Activated effector memory CD4-positive, alpha-beta T cell treated with anti-CD3 and anti-CD28 coated beads, Interleukin-2, amount 50 U/mL, for 16 hours (primary cell): ENCODE measurements around the gene NRP2.
A peak's percentile ranks its signal among the peaks of the same experiment; 100 is the strongest.

Experiments
- DNase-seq: peaks from one replicate; pipeline ENCODE4 v3.0.0-alpha.2; 2020

Gene NRP2

GRCh38 chr2:205688417-205689200 lies 6.3 kb downstream of the NRP2 start:
- DNase-seq: no peak

- no peak for DNase-seq
Measured at GRCh38 chr2:205689820-205690219, 7.5 kb downstream of the NRP2 start.

DNA sequence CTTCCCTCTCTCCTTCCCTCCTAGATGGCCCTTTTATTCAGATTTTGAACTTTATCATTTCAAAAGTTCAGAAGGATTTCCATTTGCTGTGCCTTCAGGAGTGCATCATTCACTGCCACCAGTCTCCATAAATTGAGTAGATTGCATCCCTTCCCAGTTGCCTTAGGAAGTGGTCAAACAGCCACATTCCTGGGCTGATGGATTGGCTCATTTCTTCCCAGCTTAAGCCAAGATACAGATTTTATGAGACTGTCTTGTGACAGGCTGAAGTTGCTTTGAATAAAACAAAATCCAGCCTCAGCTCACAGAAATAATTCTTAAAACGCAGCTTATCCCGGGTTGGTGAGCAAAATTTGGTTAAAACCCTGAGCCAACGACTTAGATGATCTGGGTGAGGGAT lies 9.8 kb downstream of the NRP2 start:
- DNase-seq: no peak

GRCh38 chr2:205694256-205694655 lies 12.0 kb downstream of the NRP2 start:
- no peak for DNase-seq

- DNase-seq: no peak
Measured at GRCh38 chr2:205695460-205695991, 13.2 kb downstream of the NRP2 start.

- no peak for DNase-seq
Measured at GRCh38 chr2:205696331-205696926, 14.1 kb downstream of the NRP2 start.

DNA sequence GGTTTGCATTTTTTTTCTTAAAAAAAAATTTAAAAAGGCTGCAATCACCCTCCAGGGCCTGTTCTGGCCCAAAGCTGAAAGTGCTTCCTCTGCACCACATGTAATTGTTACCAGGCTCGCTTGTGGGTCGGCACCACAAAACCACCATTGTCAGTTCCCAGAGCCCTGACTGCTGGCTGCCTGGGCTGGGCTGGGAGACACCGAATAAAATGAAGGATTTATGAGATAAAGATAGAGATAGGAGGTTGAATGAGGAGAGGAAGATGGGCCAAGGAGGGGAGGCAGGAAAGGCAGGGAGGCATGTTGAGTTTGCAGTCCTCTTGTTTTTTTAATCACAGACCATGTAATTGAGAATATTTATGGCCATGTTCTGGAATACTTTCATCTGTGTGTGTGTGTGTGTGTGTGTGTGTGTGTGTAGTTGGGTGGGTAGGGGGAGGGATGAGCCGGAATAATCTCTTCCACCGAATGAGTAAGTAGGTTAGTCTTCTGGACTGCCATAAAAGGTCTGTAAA lies 14.7 kb downstream of the NRP2 start:
- no peak for DNase-seq

- DNase-seq: no peak
Measured at GRCh38 chr2:205698286-205699268, 16.3 kb downstream of the NRP2 start.

GRCh38 chr2:205699515-205700289 lies 17.4 kb downstream of the NRP2 start:
- DNase-seq: no peak

GRCh38 chr2:205700331-205701132 lies 18.2 kb downstream of the NRP2 start:
- DNase-seq: no peak

GRCh38 chr2:205701509-205701908 lies 19.2 kb downstream of the NRP2 start:
- no peak for DNase-seq

DNA sequence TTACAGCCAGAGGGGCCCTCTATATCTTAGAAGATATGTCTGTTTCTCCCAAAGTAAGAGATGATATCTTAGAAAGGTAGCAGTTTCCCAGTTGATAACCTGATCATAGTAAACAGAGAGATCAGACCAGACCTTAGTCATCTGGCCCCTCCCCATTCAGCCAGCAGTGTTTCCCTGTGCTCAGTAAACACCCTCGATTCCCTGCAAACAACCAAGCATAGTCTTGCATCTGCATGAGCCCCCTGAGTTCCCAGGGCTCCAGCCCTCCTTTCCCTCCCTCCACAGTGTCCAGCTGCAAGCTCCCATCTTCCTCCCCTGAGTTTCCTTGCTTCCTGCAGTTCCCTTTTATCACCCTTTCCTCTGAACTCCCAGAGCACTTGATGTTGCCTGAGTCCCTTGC lies 20.3 kb downstream of the NRP2 start:
- no peak for DNase-seq

- no peak for DNase-seq
Measured at GRCh38 chr2:205703471-205704126, 21.3 kb downstream of the NRP2 start.

DNA sequence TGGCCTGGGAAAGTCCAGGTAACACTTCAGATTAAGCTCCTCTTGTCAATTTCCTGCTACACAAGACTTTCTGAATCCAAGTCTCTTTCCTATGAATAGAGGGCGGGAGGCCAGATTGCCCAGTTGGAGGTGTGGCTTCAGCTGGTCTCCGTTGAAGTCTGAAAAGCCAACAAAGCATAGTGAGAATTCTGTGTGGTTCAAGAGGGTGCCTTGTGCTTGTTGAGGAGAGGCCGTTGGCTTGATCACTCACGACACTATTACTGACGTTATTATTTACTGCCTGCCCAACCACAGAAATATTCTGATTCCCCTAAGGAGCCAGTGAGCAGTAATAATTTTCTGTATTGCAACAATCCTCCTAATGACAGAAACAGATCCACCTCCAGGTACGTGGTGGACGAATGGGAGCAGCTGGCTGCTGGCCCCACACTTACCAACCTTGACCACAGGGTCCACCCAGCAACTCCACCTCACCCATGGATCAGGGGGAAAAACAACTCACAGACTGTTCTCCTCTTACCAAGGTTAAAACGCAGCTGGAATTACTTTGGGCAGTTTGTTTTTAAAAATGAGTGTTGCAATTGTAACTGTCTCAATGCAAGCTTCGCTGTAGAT lies 21.9 kb downstream of the NRP2 start:
- no peak for DNase-seq

- DNase-seq: no peak
Measured at GRCh38 chr2:205705511-205706349, 23.4 kb downstream of the NRP2 start.

GRCh38 chr2:205706769-205707381 lies 24.6 kb downstream of the NRP2 start:
- peak; percentile 65 for DNase-seq

GRCh38 chr2:205708231-205708631 lies 25.9 kb downstream of the NRP2 start:
- peak; percentile 31 for DNase-seq

GRCh38 chr2:205709319-205709718 lies 27.0 kb downstream of the NRP2 start:
- peak; percentile 30 for DNase-seq

- no peak for DNase-seq
Measured at GRCh38 chr2:205712508-205712907, 30.2 kb downstream of the NRP2 start.
